Keratinocyte (primary cell): ENCODE results near the gene AHNAK2. TPM values are rescaled to one million over a fixed set of nuclear protein-coding genes. Genes with fewer than 3 reads are reported as not detected.

ENCODE experiments used
- DNase-seq: peaks from one replicate; pipeline ENCODE4 v3.0.0-alpha.2; 2011; ENCODE audit warnings: low read depth, missing footprints, low spot score
- FAIRE-seq: peaks from 2 replicates; lab custom pipeline; 2011; peaks lifted over from hg19 to GRCh38; lab: Jason Lieb, UNC
- H2AFZ ChIP-seq: 2 replicates; pipeline ENCODE4 v1.6.0; 2012; ENCODE audit warnings: low read length, control low read depth, inconsistent platforms; ENCODE audit not compliant: control insufficient read depth
- H3K27ac ChIP-seq: 2 replicates; pipeline ENCODE4 v1.5.1; 2011; ENCODE audit warnings: low read length; ENCODE audit not compliant: control insufficient read depth, insufficient read depth
- H3K27me3 ChIP-seq: 3 replicates; pipeline ENCODE4 v1.6.0; 2011; ENCODE audit warnings: low read length; ENCODE audit not compliant: control insufficient read depth, insufficient read depth; ENCODE audit errors: extremely low read depth
- H3K36me3 ChIP-seq, 2 experiments: 2 replicates in 1 of 2; 3 replicates in 1 of 2; pipeline ENCODE4 v1.5.1; 2011; ENCODE audit warnings: low read length in 2 of 2, mild to moderate bottlenecking in 1 of 2; ENCODE audit not compliant: control insufficient read depth in 2 of 2, insufficient read depth in 2 of 2; ENCODE audit errors: extremely low read depth in 1 of 2
- H3K4me1 ChIP-seq: 3 replicates; pipeline ENCODE4 v1.5.1; 2011; ENCODE audit warnings: low read length; ENCODE audit not compliant: control insufficient read depth, insufficient read depth; ENCODE audit errors: extremely low read depth
- H3K4me2 ChIP-seq: 3 replicates; pipeline ENCODE4 v1.6.0; 2011; ENCODE audit warnings: low read depth, low read length; ENCODE audit not compliant: control insufficient read depth, insufficient read depth; ENCODE audit errors: extremely low read depth
- H3K4me3 ChIP-seq, 3 experiments: fragments of 200-600 bp in 1 of 3; sonication (generic) in 1 of 3; 2 replicates in 2 of 3; 3 replicates in 1 of 3; pipeline ENCODE4 v1.5.1; 2011 to 2016; ENCODE audit warnings: low read length in 3 of 3, mild to moderate bottlenecking in 3 of 3, control low read depth in 2 of 3, inconsistent platforms in 1 of 3, low read depth in 1 of 3, mixed read lengths in 1 of 3, mixed run types in 1 of 3, moderate library complexity in 1 of 3; ENCODE audit not compliant: control insufficient read depth in 2 of 3, insufficient read depth in 2 of 3; ENCODE audit errors: extremely low read depth in 1 of 3
- H3K79me2 ChIP-seq: 2 replicates; pipeline ENCODE4 v1.6.0; 2012; ENCODE audit warnings: low read length; ENCODE audit not compliant: control insufficient read depth, insufficient read depth
- H3K9ac ChIP-seq: 3 replicates; pipeline ENCODE4 v1.6.0; 2011; ENCODE audit warnings: low read length; ENCODE audit not compliant: control insufficient read depth, insufficient read depth; ENCODE audit errors: extremely low read depth
- H3K9me1 ChIP-seq: 3 replicates; pipeline ENCODE4 v1.6.0; 2011; ENCODE audit warnings: low read length; ENCODE audit not compliant: control insufficient read depth, insufficient read depth; ENCODE audit errors: extremely low read depth
- H3K9me3 ChIP-seq: 2 replicates; pipeline ENCODE4 v1.5.1; 2012; ENCODE audit warnings: low read depth, low read length; ENCODE audit not compliant: control insufficient read depth
- H4K20me1 ChIP-seq: 3 replicates; pipeline ENCODE4 v1.6.0; 2011; ENCODE audit warnings: low read length; ENCODE audit not compliant: control insufficient read depth, insufficient read depth; ENCODE audit errors: extremely low read depth
- CTCF ChIP-seq, 3 experiments: IDR thresholded peaks in 1 of 3; conservative IDR thresholded peaks in 1 of 3; optimal IDR thresholded peaks in 1 of 3; 2 replicates in 2 of 3; 3 replicates in 1 of 3; pipeline versions ENCODE3 to v1.5.1; 2011; ENCODE audit warnings: low read length in 3 of 3, mild to moderate bottlenecking in 3 of 3, moderate library complexity in 2 of 3, control low read depth in 1 of 3, inconsistent platforms in 1 of 3; ENCODE audit not compliant: insufficient read depth in 2 of 3; ENCODE audit errors: extremely low read depth in 1 of 3
- EZH2 ChIP-seq: IDR thresholded peaks from one replicate; pipeline ENCODE4 v1.6.1; 2012; ENCODE audit warnings: inconsistent platforms, mild to moderate bottlenecking, low read length, moderate library complexity
- dilution Hi-C: fragments of 300-500 bp; cut with MboI; formaldehyde crosslinking; loops from one replicate; pipeline ENCODE4 v1.7.0; 2020; ENCODE audit warnings: low sequenced_read_pairs; ENCODE audit not compliant: extremely low pct_ligation_motif_present
- polyA plus RNA-seq, 5 experiments: library from polyadenylated mRNA; depleted of rRNA in 3 of 5; stranded (reverse) in 3 of 5; stranded (forward) in 1 of 5; unstranded in 1 of 5; fragments of >200 nt; gene quantifications; 1 replicate in 1 of 5; 2 replicates in 3 of 5; 3 replicates in 1 of 5; pipeline versions ENCODE4 v1.2.1 to v1.2.3, GENCODE V29; 2011 to 2012; ENCODE audit warnings: missing spikeins in 2 of 5, low read depth in 1 of 5, low replicate concordance in 1 of 5

Gene AHNAK2
- polyA plus RNA-seq, 1 donor (not counting 4 experiments of a cell fraction or from before 2014, with no cell fraction given) = 164 TPM

- dilution Hi-C loops = no loop called here
- FAIRE-seq (no peak), DNase-seq (no peak)
- H3K4me1 ChIP-seq = peaks cover 37% of the 10 kb centered on the region
- peaks cover 14 to 18% of the 10 kb centered on the region in 2 experiments for H3K36me3 ChIP-seq
- no peak overlapping the region for H3K9ac ChIP-seq
- H3K4me2 ChIP-seq = no peak overlapping the region
- peaks cover 4% of the 10 kb centered on the region for H3K9me1 ChIP-seq
- no peak overlapping the region for H2AFZ ChIP-seq
- TF ChIP-seq CTCF (optimal IDR thresholded peaks at IDR 0.05 in 1 of 3, IDR thresholded peaks at IDR 0.05 in 1 of 3, conservative IDR thresholded peaks at IDR 0.05 in 1 of 3; ENCODE audit: extremely low read depth in 1 of 3, insufficient read depth in 2 of 3, low read length in 3 of 3) = no peak
- TF ChIP-seq EZH2 = no peak
- H3K27me3 ChIP-seq = no peaks in the 10 kb centered on the region
- H3K4me3 ChIP-seq = no peak overlapping the region
- H4K20me1 ChIP-seq = peaks cover 22% of the 10 kb centered on the region
- H3K9me3 ChIP-seq = no peaks in the 10 kb centered on the region
- H3K79me2 ChIP-seq = peaks cover 88% of the 10 kb centered on the region
- no peak overlapping the region for H3K27ac ChIP-seq
Measured at GRCh38 chr14:104964546-104964945, 13.6 kb downstream of the AHNAK2 start.

GRCh38 chr14:104957146-104958113, 20.7 kb downstream of the AHNAK2 start:
- dilution Hi-C loops = no loop called here
- no peaks in the 10 kb centered on the region for H3K4me1 ChIP-seq

More at GRCh38 chr14:104957146-104958113, 20.7 kb downstream of the AHNAK2 start:
- Histone ChIP-seq H3K27ac (no peak overlapping the region), H3K9me3 (no peaks in the 10 kb centered on the region), H4K20me1 (peaks cover 30% of the 10 kb centered on the region), H2AFZ (no peak overlapping the region), H3K79me2 (peaks cover 48% of the 10 kb centered on the region), H3K4me2 (no peak overlapping the region), H3K9me1 (no peaks in the 10 kb centered on the region), H3K36me3 (peaks cover 50 to 52% of the 10 kb centered on the region in 2 experiments), H3K4me3 (no peak overlapping the region), H3K9ac (no peak overlapping the region), H3K27me3 (no peaks in the 10 kb centered on the region)
- DNase-seq (no peak), FAIRE-seq (no peak)
- TF ChIP-seq EZH2 = no peak
- no peak for TF ChIP-seq CTCF (optimal IDR thresholded peaks at IDR 0.05 in 1 of 3, IDR thresholded peaks at IDR 0.05 in 1 of 3, conservative IDR thresholded peaks at IDR 0.05 in 1 of 3; ENCODE audit: extremely low read depth in 1 of 3, insufficient read depth in 2 of 3, low read length in 3 of 3)
